Urinary bladder (tissue), 4 donors: ENCODE data around the gene SEC14L6. TPM values are rescaled to one million over a fixed set of nuclear protein-coding genes. Genes with fewer than 3 reads are reported as not detected.

ENCODE experiments used
- DNase-seq: peaks from one replicate; pipeline ENCODE4 v3.0.0-alpha.2; 2015; ENCODE audit errors: extremely low spot score
- H3K27ac ChIP-seq: one replicate; pipeline ENCODE4 v1.5.1; 2013; ENCODE audit warnings: low read depth, mild to moderate bottlenecking, moderate library complexity
- H3K36me3 ChIP-seq: one replicate; pipeline ENCODE4 v1.6.1; 2013; ENCODE audit warnings: mild to moderate bottlenecking, moderate library complexity; ENCODE audit not compliant: insufficient read depth
- H3K4me1 ChIP-seq: one replicate; pipeline ENCODE4 v1.6.1; 2013; ENCODE audit warnings: mild to moderate bottlenecking, moderate library complexity; ENCODE audit not compliant: insufficient read depth
- H3K4me3 ChIP-seq: one replicate; pipeline ENCODE4 v1.5.1; 2013; ENCODE audit warnings: low read depth, low read length
- WGBS: extraction: QIAGEN DNeasy Blood & Tissue Kit; methylation state at CpG from one replicate; pipeline ENCODE4 v1.1.7; 2013; 5-methylcytosine and 5-hydroxymethylcytosine counted together
- polyA plus RNA-seq: library from polyadenylated mRNA; stranded (reverse); fragments of 200-250 nt; gene quantifications from one replicate; pipeline ENCODE4 v1.2.3, GENCODE V29; 2013
- total RNA-seq: library from RNA; depleted of rRNA; stranded (reverse); fragments of >200 nt; gene quantifications from one replicate; pipeline ENCODE4 v1.2.3, GENCODE V29; 2014
- donor health status: healthy with polysubstance abuse.
- donor health status: healthy.

The SEC14L6 gene
- total and polyA plus RNA-seq, 2 donors, result 0.11 to 1.2 TPM

- Histone ChIP-seq H3K27ac (no peak overlapping the region), H3K36me3 (no peaks in the 10 kb centered on the region), H3K4me1 (no peaks in the 10 kb centered on the region), H3K4me3 (no peak overlapping the region)
- no peak for DNase-seq
- WGBS, result 89% methylated on average over 7 of the region's 7 CpGs
Observed at GRCh38 chr22:30511911-30512310, 34.6 kb downstream of the SEC14L6 start.

GRCh38 chr22:30511109-30511508 lies 35.4 kb downstream of the SEC14L6 start:
- Histone ChIP-seq H3K4me1 (no peaks in the 10 kb centered on the region), H3K27ac (no peak overlapping the region), H3K36me3 (no peaks in the 10 kb centered on the region), H3K4me3 (no peak overlapping the region)
- no peak for DNase-seq
- 83% methylated on average over 9 of the region's 9 CpGs for WGBS

GRCh38 chr22:30508216-30508615 lies 38.3 kb downstream of the SEC14L6 start:
- Histone ChIP-seq H3K4me3 (no peak overlapping the region), H3K4me1 (no peaks in the 10 kb centered on the region), H3K36me3 (no peaks in the 10 kb centered on the region), H3K27ac (no peak overlapping the region)
- DNase-seq, result no peak
- WGBS, result 91% methylated on average over 5 of the region's 5 CpGs

GRCh38 chr22:30507670-30508069 lies 38.9 kb downstream of the SEC14L6 start:
- WGBS, result 85% methylated on average over 4 of the region's 4 CpGs
- Histone ChIP-seq H3K4me1 (no peaks in the 10 kb centered on the region), H3K27ac (no peak overlapping the region), H3K4me3 (no peak overlapping the region), H3K36me3 (no peaks in the 10 kb centered on the region)
- DNase-seq, result no peak

- no peak for DNase-seq
- WGBS, result 79% methylated on average over 8 of the region's 8 CpGs
- no peaks in the 10 kb centered on the region for H3K4me1 ChIP-seq
Observed at GRCh38 chr22:30506507-30506968, 40.0 kb downstream of the SEC14L6 start.

GRCh38 chr22:30503551-30503950 lies 43.0 kb downstream of the SEC14L6 start:
- Histone ChIP-seq H3K4me3 (no peak overlapping the region), H3K36me3 (no peaks in the 10 kb centered on the region), H3K27ac (no peak overlapping the region), H3K4me1 (no peaks in the 10 kb centered on the region)
- 79% methylated on average over 12 of the region's 12 CpGs for WGBS
- DNase-seq, result no peak

More at GRCh38 chr22:30506507-30506968, 40.0 kb downstream of the SEC14L6 start:
- no peak overlapping the region for H3K4me3 ChIP-seq
- H3K36me3 ChIP-seq, result no peaks in the 10 kb centered on the region
- H3K27ac ChIP-seq, result no peak overlapping the region

- H3K4me1 ChIP-seq, result no peaks in the 10 kb centered on the region
- no peak overlapping the region for H3K4me3 ChIP-seq
- H3K36me3 ChIP-seq, result no peaks in the 10 kb centered on the region
- WGBS, result 77% methylated on average over 3 of the region's 3 CpGs
- H3K27ac ChIP-seq, result no peak overlapping the region
- no peak for DNase-seq
Observed at GRCh38 chr22:30502911-30503310, 43.6 kb downstream of the SEC14L6 start.

GRCh38 chr22:30502153-30502552 lies 44.4 kb downstream of the SEC14L6 start:
- H3K27ac ChIP-seq, result no peak overlapping the region
- H3K4me1 ChIP-seq, result no peaks in the 10 kb centered on the region
- no peaks in the 10 kb centered on the region for H3K36me3 ChIP-seq
- no peak for DNase-seq
- H3K4me3 ChIP-seq, result no peak overlapping the region
- WGBS, result 83% methylated on average over 4 of the region's 4 CpGs

GRCh38 chr22:30500628-30501027 lies 45.9 kb downstream of the SEC14L6 start:
- DNase-seq, result no peak
- 85% methylated on average over 6 of the region's 6 CpGs for WGBS
- H3K4me1 ChIP-seq, result no peaks in the 10 kb centered on the region

GRCh38 chr22:30497466-30498150 lies 48.9 kb downstream of the SEC14L6 start:
- DNase-seq, result no peak
- WGBS, result 86% methylated on average over 7 of the region's 7 CpGs
- no peaks in the 10 kb centered on the region for H3K4me1 ChIP-seq
- no peak overlapping the region for H3K4me3 ChIP-seq
- H3K36me3 ChIP-seq, result no peaks in the 10 kb centered on the region
- H3K27ac ChIP-seq, result no peak overlapping the region

More at GRCh38 chr22:30500628-30501027, 45.9 kb downstream of the SEC14L6 start:
- Histone ChIP-seq H3K27ac (no peak overlapping the region), H3K4me3 (no peak overlapping the region), H3K36me3 (no peaks in the 10 kb centered on the region)

GRCh38 chr22:30495041-30495784 lies 51.3 kb downstream of the SEC14L6 start:
- H3K4me1 ChIP-seq, result no peaks in the 10 kb centered on the region
- no peaks in the 10 kb centered on the region for H3K36me3 ChIP-seq
- H3K27ac ChIP-seq, result no peak overlapping the region
- DNase-seq, result no peak
- WGBS, result 81% methylated on average over 14 of the region's 14 CpGs
- H3K4me3 ChIP-seq, result no peak overlapping the region

GRCh38 chr22:30492144-30492543 lies 54.4 kb downstream of the SEC14L6 start:
- no peak for DNase-seq
- WGBS, result 83% methylated on average over 12 of the region's 12 CpGs
- no peak overlapping the region for H3K4me3 ChIP-seq
- no peaks in the 10 kb centered on the region for H3K4me1 ChIP-seq
- no peak overlapping the region for H3K27ac ChIP-seq
- H3K36me3 ChIP-seq, result no peaks in the 10 kb centered on the region

GRCh38 chr22:30491381-30491780 lies 55.2 kb downstream of the SEC14L6 start:
- H3K36me3 ChIP-seq, result no peaks in the 10 kb centered on the region
- no peaks in the 10 kb centered on the region for H3K4me1 ChIP-seq
- no peak for DNase-seq
- no peak overlapping the region for H3K27ac ChIP-seq
- WGBS, result 86% methylated on average over 7 of the region's 7 CpGs
- no peak overlapping the region for H3K4me3 ChIP-seq

GRCh38 chr22:30490399-30490798 lies 56.1 kb downstream of the SEC14L6 start:
- DNase-seq, result no peak
- Histone ChIP-seq H3K36me3 (no peaks in the 10 kb centered on the region), H3K4me3 (no peak overlapping the region), H3K4me1 (no peaks in the 10 kb centered on the region), H3K27ac (no peak overlapping the region)
- 62% methylated on average over 11 of the region's 11 CpGs for WGBS
